ENCODE data around the gene MCCC2. TPM values are rescaled to one million over a fixed set of nuclear protein-coding genes. Genes with fewer than 3 reads are reported as not detected.
"Not testable (repeated sequence)": the region's sequence is repeated elsewhere in the genome, so short reads cannot be mapped to it uniquely, and the experiment has no call there.

Gene MCCC2
- total RNA-seq, result 56.7 and 59.9 TPM in 2 replicates
- 47.2 and 48.5 TPM in 2 replicates for polyA plus RNA-seq

DNA sequence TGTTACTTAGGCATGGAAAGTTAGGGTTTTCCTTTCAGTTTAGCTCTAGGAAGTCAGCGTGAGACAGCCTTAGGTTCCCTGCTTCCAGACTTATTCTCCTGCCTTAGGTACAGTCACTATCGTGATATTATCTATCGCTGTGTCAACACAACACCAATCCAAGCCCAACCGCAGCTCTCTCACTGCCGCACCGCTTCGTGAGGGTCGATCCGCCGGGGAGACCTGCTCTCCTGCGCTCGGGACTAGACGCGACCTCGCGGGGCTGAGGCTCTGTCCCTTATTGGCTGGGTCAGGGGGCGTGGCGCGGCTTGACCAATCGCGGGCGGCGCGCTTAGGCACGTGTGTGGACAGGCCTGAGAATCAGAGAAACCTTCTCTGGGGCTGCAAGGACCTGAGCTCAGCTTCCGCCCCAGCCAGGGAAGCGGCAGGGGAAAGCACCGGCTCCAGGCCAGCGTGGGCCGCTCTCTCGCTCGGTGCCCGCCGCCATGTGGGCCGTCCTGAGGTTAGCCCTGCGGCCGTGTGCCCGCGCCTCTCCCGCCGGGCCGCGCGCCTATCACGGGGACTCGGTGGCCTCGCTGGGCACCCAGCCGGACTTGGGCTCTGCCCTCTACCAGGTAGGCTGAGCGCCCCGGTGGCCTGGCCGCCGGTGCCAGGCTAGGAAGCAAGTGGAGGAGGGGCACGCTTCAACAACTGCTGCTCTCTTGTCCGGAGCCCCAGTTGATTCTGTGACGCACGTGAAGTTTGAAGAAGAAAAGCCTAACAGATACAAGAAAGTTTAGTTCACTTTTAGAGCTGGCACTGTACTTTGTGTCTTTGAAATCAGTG lies at the start of gene MCCC2:
MCCC2 (plus strand) TSS at position 400 of the 825 bp plus-strand sequence; CDS start at position 486, 86 bp downstream.
- Histone ChIP-seq H3K27me3 (no peaks in the 10 kb centered on the region), H3K4me3 (peak within 1 kb of the TSS; percentile 57), H3K9me3 (ENCODE audit: low read depth) (no peaks in the 10 kb centered on the region), H3K4me1 (ENCODE audit: low read depth) (no peaks in the 10 kb centered on the region), H3K36me3 (no peaks in the 10 kb centered on the region), H3K27ac (peak within 1 kb of the TSS; percentile 88)
- TF ChIP-seq, protein P1, sequence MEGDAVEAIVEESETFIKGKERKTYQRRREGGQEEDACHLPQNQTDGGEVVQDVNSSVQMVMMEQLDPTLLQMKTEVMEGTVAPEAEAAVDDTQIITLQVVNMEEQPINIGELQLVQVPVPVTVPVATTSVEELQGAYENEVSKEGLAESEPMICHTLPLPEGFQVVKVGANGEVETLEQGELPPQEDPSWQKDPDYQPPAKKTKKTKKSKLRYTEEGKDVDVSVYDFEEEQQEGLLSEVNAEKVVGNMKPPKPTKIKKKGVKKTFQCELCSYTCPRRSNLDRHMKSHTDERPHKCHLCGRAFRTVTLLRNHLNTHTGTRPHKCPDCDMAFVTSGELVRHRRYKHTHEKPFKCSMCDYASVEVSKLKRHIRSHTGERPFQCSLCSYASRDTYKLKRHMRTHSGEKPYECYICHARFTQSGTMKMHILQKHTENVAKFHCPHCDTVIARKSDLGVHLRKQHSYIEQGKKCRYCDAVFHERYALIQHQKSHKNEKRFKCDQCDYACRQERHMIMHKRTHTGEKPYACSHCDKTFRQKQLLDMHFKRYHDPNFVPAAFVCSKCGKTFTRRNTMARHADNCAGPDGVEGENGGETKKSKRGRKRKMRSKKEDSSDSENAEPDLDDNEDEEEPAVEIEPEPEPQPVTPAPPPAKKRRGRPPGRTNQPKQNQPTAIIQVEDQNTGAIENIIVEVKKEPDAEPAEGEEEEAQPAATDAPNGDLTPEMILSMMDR (IDR thresholded peaks at IDR 0.05; ENCODE audit: low read depth, low read length), result no peak
- DNase-seq (ENCODE audit: low read depth in 1 of 2, low spot score in 1 of 2), result peak; percentile 97 to 98

DNA sequence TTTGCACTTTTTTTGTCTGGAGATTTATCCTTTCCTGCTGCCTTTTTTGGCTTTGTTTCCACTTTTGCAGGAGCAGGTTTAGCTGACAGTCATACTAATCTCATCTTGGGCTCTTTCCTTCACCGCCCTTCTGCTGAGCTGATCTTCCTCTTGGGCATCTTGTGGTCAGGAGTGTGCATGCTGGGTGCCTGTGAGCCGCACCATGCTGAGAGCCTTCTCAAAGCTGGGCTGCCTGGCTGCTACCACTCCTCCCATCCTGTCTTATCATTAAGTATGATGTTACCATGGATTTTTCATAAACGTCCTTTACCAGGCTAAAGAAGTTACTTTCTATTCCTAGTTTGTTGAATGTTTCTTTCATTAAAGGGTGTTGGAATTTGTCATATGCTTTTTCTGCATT lies 49.5 kb upstream of the MCCC2 start:
- Histone ChIP-seq H3K4me1 (ENCODE audit: low read depth) (no peaks in the 10 kb centered on the region), H3K27ac (no peak overlapping the region), H3K4me3 (no peak overlapping the region), H3K27me3 (no peaks in the 10 kb centered on the region), H3K9me3 (ENCODE audit: low read depth) (no peaks in the 10 kb centered on the region), H3K36me3 (peaks cover 56% of the 10 kb centered on the region)
- DNase-seq (ENCODE audit: low read depth in 1 of 2, low spot score in 1 of 2), result peak in 1 of 2 donors; percentile 25
- TF ChIP-seq, protein P1 (IDR thresholded peaks at IDR 0.05; ENCODE audit: low read depth, low read length), result no peak

DNA sequence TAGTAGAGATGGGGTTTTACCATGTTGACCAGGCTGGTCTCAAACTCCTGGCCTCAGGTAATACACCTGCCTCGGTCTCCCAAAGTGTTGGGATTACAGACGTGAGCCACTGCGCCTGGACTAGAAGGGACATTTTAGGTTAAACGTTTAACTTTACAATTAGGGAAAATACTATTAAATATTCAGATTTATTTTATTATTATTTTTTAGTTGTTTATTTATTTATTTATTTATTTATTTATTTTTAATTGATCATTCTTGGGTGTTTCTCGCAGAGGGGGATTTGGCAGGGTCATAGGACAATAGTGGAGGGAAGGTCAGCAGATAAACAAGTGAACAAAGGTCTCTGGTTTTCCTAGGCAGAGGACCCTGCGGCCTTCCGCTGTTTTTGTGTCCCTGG lies 36.3 kb upstream of the MCCC2 start:
- not testable (repeated sequence) for H3K27me3 ChIP-seq; H3K4me3 ChIP-seq; DNase-seq (ENCODE audit: low read depth in 1 of 2, low spot score in 1 of 2); H3K4me1 ChIP-seq (ENCODE audit: low read depth); H3K9me3 ChIP-seq (ENCODE audit: low read depth); H3K27ac ChIP-seq
- H3K36me3 ChIP-seq, result peaks cover 49% of the 10 kb centered on the region

DNA sequence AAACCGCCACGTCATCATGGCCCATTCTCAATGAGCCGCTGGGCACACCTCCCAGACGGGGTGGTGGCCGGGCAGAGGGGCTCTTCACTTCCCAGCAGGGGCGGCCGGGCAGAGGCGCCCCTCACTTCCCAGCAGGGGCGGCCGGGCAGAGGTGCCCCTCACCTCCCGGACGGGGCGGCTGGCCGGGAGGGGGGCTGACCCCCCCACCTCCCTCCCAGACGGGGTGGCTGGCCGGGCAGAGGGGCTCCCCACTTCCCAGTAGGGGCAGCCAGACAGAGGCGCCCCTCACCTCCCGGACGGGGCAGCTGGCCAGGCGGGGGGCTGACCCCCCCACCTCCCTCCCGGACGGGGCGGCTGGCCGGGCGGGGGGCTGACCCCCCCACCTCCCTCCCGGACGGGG lies 35.6 kb upstream of the MCCC2 start:
- not testable (repeated sequence) for H3K9me3 ChIP-seq (ENCODE audit: low read depth); H3K27me3 ChIP-seq; DNase-seq (ENCODE audit: low read depth in 1 of 2, low spot score in 1 of 2); H3K27ac ChIP-seq; H3K4me3 ChIP-seq; H3K4me1 ChIP-seq (ENCODE audit: low read depth)
- H3K36me3 ChIP-seq, result peaks cover 49% of the 10 kb centered on the region

DNA sequence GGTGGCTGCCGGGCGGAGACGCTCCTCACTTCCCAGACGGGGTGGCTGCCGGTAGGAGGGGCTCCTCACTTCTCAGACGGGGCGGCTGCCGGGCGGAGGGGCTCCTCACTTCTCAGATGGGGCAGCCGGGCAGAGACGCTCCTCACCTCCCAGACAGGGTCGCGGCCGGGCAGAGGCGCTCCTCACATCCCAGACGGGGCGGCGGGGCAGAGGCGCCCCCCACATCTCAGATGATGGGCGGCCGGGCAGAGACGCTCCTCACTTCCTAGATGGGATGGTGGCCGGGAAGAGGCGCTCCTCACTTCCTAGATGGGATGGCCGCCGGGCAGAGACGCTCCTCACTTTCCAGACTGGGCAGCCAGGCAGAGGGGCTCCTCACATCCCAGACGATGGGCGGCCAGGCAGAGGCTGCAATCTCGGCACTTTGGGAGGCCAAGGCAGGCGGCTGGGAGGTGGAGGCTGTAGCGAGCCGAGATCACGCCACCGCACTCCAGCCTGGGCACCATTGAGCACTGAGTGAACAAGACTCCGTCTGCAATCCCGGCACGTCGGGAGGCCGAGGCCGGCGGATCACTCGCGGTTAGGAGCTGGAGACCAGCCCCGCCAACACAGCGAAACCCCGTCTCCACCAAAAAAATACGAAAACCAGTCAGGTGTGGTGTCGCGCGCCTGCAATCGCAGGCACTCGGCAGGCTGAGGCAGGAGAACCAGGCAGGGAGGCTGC lies 35.0 kb upstream of the MCCC2 start:
- H3K27ac ChIP-seq; DNase-seq (ENCODE audit: low read depth in 1 of 2, low spot score in 1 of 2); H3K4me3 ChIP-seq; H3K27me3 ChIP-seq; H3K4me1 ChIP-seq (ENCODE audit: low read depth); H3K9me3 ChIP-seq (ENCODE audit: low read depth): not testable (repeated sequence)
- peaks cover 45% of the 10 kb centered on the region for H3K36me3 ChIP-seq

DNA sequence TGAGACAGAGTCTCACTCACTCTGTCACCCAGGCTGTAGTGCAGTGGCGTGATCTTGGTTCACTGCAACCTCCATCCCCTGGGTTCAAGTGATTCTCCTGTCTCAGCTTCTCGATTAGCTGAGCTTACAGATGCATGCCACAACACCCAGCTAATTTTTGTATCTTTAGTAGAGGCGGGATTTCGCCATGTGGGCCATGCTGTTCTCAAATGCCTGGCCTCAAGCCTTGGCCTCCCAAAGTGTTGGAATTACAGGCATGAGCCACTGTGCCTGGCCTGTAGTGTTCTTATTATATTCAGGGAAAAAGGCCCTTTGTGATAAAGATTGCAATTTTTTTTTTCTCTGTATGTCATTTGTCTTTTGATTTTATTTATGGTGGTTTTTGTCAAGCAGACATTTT lies 24.0 kb upstream of the MCCC2 start:
- TF ChIP-seq, protein P1 (IDR thresholded peaks at IDR 0.05; ENCODE audit: low read depth, low read length), result no peak
- Histone ChIP-seq H3K4me1 (ENCODE audit: low read depth) (no peaks in the 10 kb centered on the region), H3K9me3 (ENCODE audit: low read depth) (no peaks in the 10 kb centered on the region), H3K36me3 (peaks cover 54% of the 10 kb centered on the region), H3K4me3 (no peak overlapping the region), H3K27ac (no peak overlapping the region), H3K27me3 (no peaks in the 10 kb centered on the region)
- no peak for DNase-seq (ENCODE audit: low read depth in 1 of 2, low spot score in 1 of 2)

DNA sequence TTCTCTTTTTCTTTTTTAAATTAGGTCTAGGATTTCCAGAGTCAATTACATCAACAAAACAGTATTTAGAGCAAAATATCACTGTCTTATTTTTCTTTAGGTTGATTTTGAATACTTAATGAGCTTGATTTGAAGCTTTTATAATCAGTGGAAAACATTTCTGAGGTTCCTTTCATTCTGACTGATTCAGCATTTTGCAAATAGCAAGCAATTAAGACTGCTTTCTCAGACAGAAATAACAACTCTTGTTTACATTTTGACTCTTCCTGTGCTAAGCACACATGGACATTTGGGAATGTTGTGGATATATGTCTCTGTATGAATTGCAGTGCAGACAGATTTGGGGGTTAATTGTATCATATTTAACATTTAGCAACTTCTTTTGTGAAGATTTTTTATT lies 22.2 kb upstream of the MCCC2 start:
- TF ChIP-seq, protein P1 (IDR thresholded peaks at IDR 0.05; ENCODE audit: low read depth, low read length), result no peak

More for the DNA sequence above, 22.2 kb upstream of the MCCC2 start:
- no peaks in the 10 kb centered on the region for H3K4me1 ChIP-seq (ENCODE audit: low read depth)
- DNase-seq (ENCODE audit: low read depth in 1 of 2, low spot score in 1 of 2), result no peak
- H3K27me3 ChIP-seq, result no peaks in the 10 kb centered on the region
- H3K9me3 ChIP-seq (ENCODE audit: low read depth), result no peaks in the 10 kb centered on the region
- H3K27ac ChIP-seq, result no peak overlapping the region
- no peak overlapping the region for H3K4me3 ChIP-seq
- H3K36me3 ChIP-seq, result peaks cover 43% of the 10 kb centered on the region
